Measurements from ENCODE around the gene CAMKMT.
"Not testable (repeated sequence)": the region's sequence is repeated elsewhere in the genome, so short reads cannot be mapped to it uniquely, and the experiment has no call there.

CAMKMT gene

GRCh38 chr2:44495544-44495943, 133.8 kb downstream of the CAMKMT start:
- H3K4me3 ChIP-seq (ENCODE audit: low read depth, low read length): no peak overlapping the region
- TF ChIP-seq, protein P1, sequence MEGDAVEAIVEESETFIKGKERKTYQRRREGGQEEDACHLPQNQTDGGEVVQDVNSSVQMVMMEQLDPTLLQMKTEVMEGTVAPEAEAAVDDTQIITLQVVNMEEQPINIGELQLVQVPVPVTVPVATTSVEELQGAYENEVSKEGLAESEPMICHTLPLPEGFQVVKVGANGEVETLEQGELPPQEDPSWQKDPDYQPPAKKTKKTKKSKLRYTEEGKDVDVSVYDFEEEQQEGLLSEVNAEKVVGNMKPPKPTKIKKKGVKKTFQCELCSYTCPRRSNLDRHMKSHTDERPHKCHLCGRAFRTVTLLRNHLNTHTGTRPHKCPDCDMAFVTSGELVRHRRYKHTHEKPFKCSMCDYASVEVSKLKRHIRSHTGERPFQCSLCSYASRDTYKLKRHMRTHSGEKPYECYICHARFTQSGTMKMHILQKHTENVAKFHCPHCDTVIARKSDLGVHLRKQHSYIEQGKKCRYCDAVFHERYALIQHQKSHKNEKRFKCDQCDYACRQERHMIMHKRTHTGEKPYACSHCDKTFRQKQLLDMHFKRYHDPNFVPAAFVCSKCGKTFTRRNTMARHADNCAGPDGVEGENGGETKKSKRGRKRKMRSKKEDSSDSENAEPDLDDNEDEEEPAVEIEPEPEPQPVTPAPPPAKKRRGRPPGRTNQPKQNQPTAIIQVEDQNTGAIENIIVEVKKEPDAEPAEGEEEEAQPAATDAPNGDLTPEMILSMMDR (IDR thresholded peaks at IDR 0.05; ENCODE audit: low read depth, low read length): no peak

DNA sequence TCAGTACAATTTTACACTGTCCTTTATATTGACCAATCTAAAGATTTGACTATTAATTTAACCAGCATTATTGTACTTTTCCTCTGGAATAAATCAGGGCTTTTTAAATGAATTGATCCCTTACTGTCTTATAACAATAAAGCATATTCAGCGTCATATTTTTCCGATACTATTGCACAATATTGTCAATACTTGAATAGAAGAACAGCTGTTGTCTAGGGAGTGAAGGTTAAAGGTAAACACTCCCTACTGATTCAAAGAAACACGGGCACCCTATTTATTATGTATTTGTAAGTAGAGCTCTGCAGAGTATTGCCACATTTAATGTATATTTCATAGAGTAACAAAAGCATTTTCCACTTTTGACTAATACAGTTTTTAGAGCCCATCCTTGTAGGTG, 134.4 kb downstream of the CAMKMT start:
- H3K4me3 ChIP-seq (ENCODE audit: low read depth, low read length): no peak overlapping the region
- TF ChIP-seq, protein P1 (IDR thresholded peaks at IDR 0.05; ENCODE audit: low read depth, low read length): no peak

DNA sequence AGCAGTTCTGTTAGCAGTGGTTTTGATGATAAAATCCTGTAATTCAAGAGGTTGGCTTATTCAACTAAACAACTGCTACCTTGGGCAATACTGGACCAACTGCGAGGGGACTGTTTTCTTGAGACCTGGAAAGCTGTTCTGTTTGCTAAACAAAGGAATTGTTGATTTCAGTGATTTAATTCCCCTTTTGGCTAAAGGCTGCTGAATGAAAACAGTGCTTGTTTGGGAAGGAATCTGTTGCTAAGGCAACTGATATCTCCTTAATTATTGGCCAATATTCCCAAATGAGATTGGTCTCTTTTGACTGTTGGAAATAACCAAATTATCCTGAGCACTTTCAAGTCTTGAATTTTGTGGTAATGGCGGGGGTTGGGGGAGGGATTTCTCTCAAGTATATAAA, 136.8 kb downstream of the CAMKMT start:
- TF ChIP-seq, protein P1 (IDR thresholded peaks at IDR 0.05; ENCODE audit: low read depth, low read length): no peak
- no peak overlapping the region for H3K4me3 ChIP-seq (ENCODE audit: low read depth, low read length)

- H3K4me3 ChIP-seq (ENCODE audit: low read depth, low read length): not testable (repeated sequence)
These were observed 143.9 kb downstream of the CAMKMT start for GRCh38 chr2:44505664-44506063.

GRCh38 chr2:44510246-44510645, 148.5 kb downstream of the CAMKMT start:
- TF ChIP-seq, protein P1 (IDR thresholded peaks at IDR 0.05; ENCODE audit: low read depth, low read length): no peak
- no peak overlapping the region for H3K4me3 ChIP-seq (ENCODE audit: low read depth, low read length)

- TF ChIP-seq, protein P1 (IDR thresholded peaks at IDR 0.05; ENCODE audit: low read depth, low read length): no peak
- H3K4me3 ChIP-seq (ENCODE audit: low read depth, low read length): no peak overlapping the region
These were observed 153.7 kb downstream of the CAMKMT start for GRCh38 chr2:44515416-44515815.

DNA sequence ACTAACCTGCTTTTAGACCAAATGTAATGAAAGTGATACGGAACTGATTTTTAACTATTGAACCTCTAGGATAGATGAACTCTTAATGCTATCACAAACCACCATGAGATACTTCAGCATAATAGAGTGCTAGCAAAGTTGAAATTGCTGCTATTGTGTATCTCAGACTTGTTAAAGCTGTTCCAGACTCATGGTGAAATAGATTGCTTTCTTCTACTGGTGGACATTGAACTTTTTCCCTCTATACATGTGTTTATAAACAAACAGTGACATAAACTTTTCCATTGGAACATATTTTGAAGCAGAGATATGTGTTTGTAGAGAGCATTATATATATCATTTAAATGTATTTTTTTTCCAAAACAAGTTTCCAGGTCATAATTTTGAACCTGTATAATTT, 157.3 kb downstream of the CAMKMT start:
- TF ChIP-seq, protein P1 (IDR thresholded peaks at IDR 0.05; ENCODE audit: low read depth, low read length): no peak
- no peak overlapping the region for H3K4me3 ChIP-seq (ENCODE audit: low read depth, low read length)

- TF ChIP-seq, protein P1 (IDR thresholded peaks at IDR 0.05; ENCODE audit: low read depth, low read length): no peak
- H3K4me3 ChIP-seq (ENCODE audit: low read depth, low read length): no peak overlapping the region
These were observed 161.1 kb downstream of the CAMKMT start for GRCh38 chr2:44522846-44523245.
